Measurements from ENCODE around the gene FOXK1.

Gene FOXK1

GRCh38 chr7:4727914-4728705 lies 46.0 kb downstream of the FOXK1 start:
- ChIA-PET POLR2A (no interaction called here), CTCF (no interaction called here)
- no peak for DNase-seq (ENCODE audit: extremely low spot score)
- TF ChIP-seq HDGF (IDR thresholded peaks at IDR 0.05; ENCODE audit: borderline replicate concordance) (no peak), LEF1 (IDR thresholded peaks at IDR 0.05; ENCODE audit: borderline replicate concordance) (no peak), ARNT (IDR thresholded peaks at IDR 0.05) (no peak), NFRKB (IDR thresholded peaks at IDR 0.05) (no peak), SUZ12 (IDR thresholded peaks at IDR 0.05) (no peak), SP1 (IDR thresholded peaks at IDR 0.05) (no peak), TARDBP (IDR thresholded peaks at IDR 0.05) (no peak), ZNF384 (IDR thresholded peaks at IDR 0.05) (no peak), FOXK2 (IDR thresholded peaks at IDR 0.05) (no peak), CTBP1 (IDR thresholded peaks at IDR 0.05; ENCODE audit: borderline replicate concordance) (no peak), BHLHE40 (IDR thresholded peaks at IDR 0.05; ENCODE audit: borderline replicate concordance) (no peak), ELF4 (IDR thresholded peaks at IDR 0.05) (no peak)
- TF ChIP-seq, protein P1, sequence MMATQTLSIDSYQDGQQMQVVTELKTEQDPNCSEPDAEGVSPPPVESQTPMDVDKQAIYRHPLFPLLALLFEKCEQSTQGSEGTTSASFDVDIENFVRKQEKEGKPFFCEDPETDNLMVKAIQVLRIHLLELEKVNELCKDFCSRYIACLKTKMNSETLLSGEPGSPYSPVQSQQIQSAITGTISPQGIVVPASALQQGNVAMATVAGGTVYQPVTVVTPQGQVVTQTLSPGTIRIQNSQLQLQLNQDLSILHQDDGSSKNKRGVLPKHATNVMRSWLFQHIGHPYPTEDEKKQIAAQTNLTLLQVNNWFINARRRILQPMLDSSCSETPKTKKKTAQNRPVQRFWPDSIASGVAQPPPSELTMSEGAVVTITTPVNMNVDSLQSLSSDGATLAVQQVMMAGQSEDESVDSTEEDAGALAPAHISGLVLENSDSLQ (IDR thresholded peaks at IDR 0.05) = no peak

DNA sequence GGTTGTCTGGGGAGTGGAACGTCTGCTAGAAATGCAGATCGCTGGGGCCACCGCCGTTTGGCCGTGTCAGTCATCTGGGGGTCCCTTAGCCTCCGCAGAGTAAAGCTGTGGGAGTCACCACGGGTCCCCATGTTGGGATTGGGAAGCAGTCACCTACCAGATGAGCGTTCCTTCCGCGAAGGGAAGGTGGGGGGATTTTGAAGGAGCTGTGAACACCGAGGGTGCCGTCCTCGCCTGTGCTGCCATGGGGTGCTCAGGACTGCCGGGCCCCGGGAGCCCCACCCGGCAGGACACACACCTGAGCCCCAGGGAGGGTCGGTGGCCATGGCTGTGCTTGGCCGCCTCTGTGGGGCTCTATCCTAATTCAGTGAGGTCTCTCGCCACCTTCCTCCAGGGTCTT lies 47.2 kb downstream of the FOXK1 start:
- ChIA-PET CTCF (no interaction called here), POLR2A (no interaction called here)
- TF ChIP-seq ARNT (IDR thresholded peaks at IDR 0.05) (no peak), L3MBTL2 (conservative IDR thresholded peaks at IDR 0.05) (no peak), BHLHE40 (IDR thresholded peaks at IDR 0.05; ENCODE audit: borderline replicate concordance) (no peak), FOXM1 (IDR thresholded peaks at IDR 0.05; ENCODE audit: borderline replicate concordance) (no peak), SUZ12 (IDR thresholded peaks at IDR 0.05) (no peak), FOXK2 (IDR thresholded peaks at IDR 0.05) (no peak), TARDBP (IDR thresholded peaks at IDR 0.05) (no peak), ZNF384 (IDR thresholded peaks at IDR 0.05) (no peak), LEF1 (IDR thresholded peaks at IDR 0.05; ENCODE audit: borderline replicate concordance) (no peak)
- TF ChIP-seq, protein P1 (IDR thresholded peaks at IDR 0.05) = no peak
- DNase-seq (ENCODE audit: extremely low spot score) = no peak

GRCh38 chr7:4730276-4730675 lies 48.2 kb downstream of the FOXK1 start:
- TF ChIP-seq CTBP1 (IDR thresholded peaks at IDR 0.05; ENCODE audit: borderline replicate concordance) (no peak), L3MBTL2 (conservative IDR thresholded peaks at IDR 0.05) (no peak), FOXM1 (IDR thresholded peaks at IDR 0.05; ENCODE audit: borderline replicate concordance) (no peak), FOXK2 (IDR thresholded peaks at IDR 0.05) (no peak), LEF1 (IDR thresholded peaks at IDR 0.05; ENCODE audit: borderline replicate concordance) (no peak), TARDBP (IDR thresholded peaks at IDR 0.05) (no peak), ARNT (IDR thresholded peaks at IDR 0.05) (no peak), FOXA1 (IDR thresholded peaks at IDR 0.05) (no peak), SP1 (IDR thresholded peaks at IDR 0.05) (no peak), NFRKB (IDR thresholded peaks at IDR 0.05) (no peak), BHLHE40 (IDR thresholded peaks at IDR 0.05; ENCODE audit: borderline replicate concordance) (no peak), HDGF (IDR thresholded peaks at IDR 0.05; ENCODE audit: borderline replicate concordance) (no peak), ELF4 (IDR thresholded peaks at IDR 0.05) (no peak), ZNF384 (IDR thresholded peaks at IDR 0.05) (no peak), SUZ12 (IDR thresholded peaks at IDR 0.05) (no peak)
- TF ChIP-seq, protein P1 (IDR thresholded peaks at IDR 0.05) = no peak
- CTCF ChIA-PET = no interaction called here
- POLR2A ChIA-PET = no interaction called here
- DNase-seq (ENCODE audit: extremely low spot score) = no peak

GRCh38 chr7:4730971-4731370 lies 48.9 kb downstream of the FOXK1 start:
- TF ChIP-seq, protein P1 (IDR thresholded peaks at IDR 0.05) = no peak
- TF ChIP-seq FOXM1 (IDR thresholded peaks at IDR 0.05; ENCODE audit: borderline replicate concordance) = no peak
- TF ChIP-seq FOXK2 (IDR thresholded peaks at IDR 0.05) = no peak
- TF ChIP-seq ELF4 (IDR thresholded peaks at IDR 0.05) = no peak
- no peak for TF ChIP-seq BHLHE40 (IDR thresholded peaks at IDR 0.05; ENCODE audit: borderline replicate concordance)
- TF ChIP-seq FOXA1 (IDR thresholded peaks at IDR 0.05) = no peak
- TF ChIP-seq CTBP1 (IDR thresholded peaks at IDR 0.05; ENCODE audit: borderline replicate concordance) = no peak
- ChIA-PET POLR2A (no interaction called here), CTCF (no interaction called here)
- no peak for DNase-seq (ENCODE audit: extremely low spot score)

DNA sequence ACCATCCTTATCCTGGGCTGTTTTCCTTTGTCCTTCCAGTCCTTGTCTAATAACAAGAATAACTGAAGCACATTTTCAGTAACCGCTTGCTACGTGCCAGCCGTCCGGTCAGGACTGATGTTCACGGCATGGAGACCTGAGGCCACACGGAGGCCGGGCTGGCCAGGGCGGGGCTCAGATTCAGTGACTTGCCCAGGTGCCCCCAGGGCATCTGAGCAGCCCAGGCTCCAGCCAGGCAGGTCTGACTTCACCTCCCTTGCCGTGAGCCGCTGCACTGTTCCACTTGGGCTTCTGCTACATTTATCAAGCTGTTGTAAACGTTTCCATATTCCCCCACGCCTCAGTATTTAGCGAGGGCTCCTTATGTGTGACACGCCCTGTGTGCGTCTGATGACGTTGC lies 49.7 kb downstream of the FOXK1 start:
- CTCF ChIA-PET = no interaction called here
- TF ChIP-seq SP1 (IDR thresholded peaks at IDR 0.05) (no peak), SUZ12 (IDR thresholded peaks at IDR 0.05) (no peak), HDGF (IDR thresholded peaks at IDR 0.05; ENCODE audit: borderline replicate concordance) (no peak), NFRKB (IDR thresholded peaks at IDR 0.05) (no peak), ZNF384 (IDR thresholded peaks at IDR 0.05) (no peak)
- DNase-seq (ENCODE audit: extremely low spot score) = no peak
- POLR2A ChIA-PET = no interaction called here

All from HEK293T (cell line).